Activated CD4-positive, alpha-beta T cell treated with anti-CD3 and anti-CD28 coated beads for 1 hour (primary cell): Measurements from ENCODE around the gene TUBB4B.

Source experiments
- DNase-seq: peaks from one replicate; pipeline ENCODE4 v3.0.0-alpha.2; 2020

Gene TUBB4B

DNA sequence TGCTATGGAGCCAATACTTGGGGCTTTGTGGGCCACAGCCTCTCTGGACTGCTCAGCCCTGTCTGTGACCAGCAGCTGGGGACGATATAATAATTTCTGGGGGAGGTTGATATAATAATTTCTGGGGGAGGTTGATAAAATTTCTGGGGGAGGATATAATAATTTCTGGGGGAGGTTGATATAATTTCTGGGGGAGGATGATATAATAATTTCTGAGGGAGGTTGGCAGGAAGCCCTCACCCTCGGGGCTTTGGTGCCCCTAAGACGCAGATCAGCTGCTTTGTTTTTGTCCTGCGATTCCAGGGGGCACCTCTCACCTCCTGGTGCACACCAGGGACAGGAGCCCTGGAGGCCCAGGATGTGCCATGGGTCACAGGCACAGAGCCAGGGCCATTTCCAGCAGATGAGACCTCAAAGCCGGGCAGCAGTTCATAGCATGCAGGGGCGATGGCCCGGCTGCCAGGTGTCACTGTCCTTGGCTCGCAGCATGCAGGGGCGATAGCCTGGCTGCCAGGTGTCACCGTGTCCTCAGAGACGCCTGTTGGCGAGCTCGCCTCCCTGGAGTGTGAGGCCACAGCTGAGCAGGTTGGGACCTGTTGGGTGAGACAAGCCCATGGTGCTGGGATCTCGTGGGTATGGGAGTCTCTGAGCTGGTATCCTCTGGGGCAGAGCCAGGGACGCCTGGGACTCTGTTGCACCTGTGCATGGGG lies 32.7 kb downstream of the TUBB4B start:
- no peak for DNase-seq

DNA sequence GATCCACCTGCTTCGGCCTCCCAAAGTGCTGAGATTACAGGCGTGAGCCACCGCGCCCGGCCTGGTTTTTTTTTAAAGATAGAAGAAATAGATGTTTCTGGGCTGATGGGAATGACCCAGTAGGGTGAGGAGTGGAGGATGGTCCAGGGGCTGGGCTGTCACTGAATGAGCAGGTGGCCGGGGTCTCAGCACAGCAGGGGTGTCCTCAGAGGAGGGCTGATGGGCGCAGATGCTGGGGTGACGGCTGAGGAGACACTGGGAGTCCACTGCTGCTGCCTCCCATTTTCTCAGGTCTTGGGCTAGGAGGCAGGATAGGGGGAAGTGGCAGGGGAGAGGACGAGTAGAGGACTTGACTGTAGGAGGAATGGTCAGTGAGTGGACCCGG lies 34.1 kb downstream of the TUBB4B start:
- DNase-seq, result no peak

DNA sequence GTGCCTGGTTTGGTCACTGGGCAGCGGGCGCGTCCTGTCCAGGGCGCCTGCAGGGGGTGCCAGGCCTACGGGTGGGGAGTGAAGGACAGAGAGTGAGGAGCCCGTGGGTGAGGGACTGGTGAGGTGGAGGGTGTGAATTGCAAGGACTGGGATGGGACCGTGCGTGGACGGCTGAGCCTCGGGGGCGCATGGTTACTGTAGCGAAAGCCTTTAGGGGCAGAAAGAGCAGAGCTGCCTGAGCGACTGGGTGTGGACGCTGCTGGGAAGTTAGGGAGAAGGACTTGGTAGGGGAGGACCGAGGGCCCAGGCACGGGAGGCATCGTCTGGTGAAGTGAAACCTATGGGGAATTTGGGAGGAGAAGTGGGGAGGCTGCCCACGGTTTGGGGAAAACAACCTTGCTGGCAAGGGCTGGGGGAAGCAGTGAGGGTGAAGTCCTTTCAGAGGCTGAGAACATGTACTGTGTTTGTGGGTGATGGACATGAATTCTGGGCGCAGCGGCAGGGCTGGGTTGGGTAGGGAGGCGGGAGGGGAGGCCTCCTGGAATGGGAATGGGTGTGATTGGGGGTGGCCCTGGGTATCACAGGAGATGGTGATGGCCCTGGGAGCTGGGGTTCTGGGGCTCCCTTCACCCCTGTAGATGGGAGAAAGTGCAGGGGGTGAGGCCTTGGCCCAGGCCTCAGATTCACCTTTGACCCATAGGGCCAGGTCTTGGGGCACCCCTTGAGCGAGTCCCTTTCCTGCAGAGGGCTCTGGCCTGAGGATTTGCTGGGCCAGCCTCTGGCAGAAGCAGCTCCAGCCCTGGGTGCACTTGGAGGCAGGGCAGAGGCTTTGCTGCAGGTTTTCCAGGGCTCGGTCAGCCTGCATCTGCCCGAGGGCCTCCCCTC lies 34.7 kb downstream of the TUBB4B start:
- DNase-seq, result no peak

DNA sequence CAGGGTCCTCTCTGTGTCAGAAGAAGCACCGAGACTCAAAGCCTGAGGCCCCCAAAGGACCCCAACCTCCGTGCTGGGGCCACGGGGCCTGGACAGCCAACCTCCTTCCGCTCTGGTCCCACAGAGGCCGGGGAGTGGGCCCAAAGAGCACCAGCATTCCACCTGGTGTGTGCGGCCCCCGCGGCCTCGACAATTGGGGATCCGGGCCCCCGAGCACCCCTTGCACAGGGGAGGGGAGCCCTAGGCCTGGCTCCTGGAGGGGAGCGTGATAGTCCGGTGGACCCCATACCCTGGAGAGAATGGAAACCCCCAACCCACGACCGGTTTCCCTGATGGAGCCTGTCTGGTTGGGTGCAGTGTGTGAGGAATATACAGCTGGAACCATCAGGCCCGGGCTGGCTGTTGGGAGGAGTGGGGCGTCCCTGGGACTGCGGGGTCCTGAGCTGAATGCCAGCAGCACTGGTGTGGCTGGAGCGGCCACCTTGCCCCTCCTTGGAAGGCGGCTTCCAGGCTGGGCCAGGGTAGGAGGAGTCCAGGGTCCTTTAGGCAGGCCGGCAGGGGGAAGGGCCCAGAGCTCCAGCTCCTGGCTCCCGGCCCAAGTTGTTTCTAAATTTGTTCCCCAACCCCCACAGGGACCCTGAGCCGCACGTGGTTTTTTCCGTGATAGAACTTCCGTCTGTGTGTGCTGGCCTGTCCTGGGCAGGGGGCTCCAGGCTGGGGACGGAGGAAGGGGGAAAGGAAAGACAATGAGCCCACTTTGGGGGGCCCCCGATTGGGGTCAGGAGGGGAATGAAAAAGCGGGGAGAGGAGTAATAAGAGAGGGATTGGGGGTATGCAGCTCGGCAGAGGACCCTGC lies 35.6 kb downstream of the TUBB4B start:
- DNase-seq, result no peak

DNA sequence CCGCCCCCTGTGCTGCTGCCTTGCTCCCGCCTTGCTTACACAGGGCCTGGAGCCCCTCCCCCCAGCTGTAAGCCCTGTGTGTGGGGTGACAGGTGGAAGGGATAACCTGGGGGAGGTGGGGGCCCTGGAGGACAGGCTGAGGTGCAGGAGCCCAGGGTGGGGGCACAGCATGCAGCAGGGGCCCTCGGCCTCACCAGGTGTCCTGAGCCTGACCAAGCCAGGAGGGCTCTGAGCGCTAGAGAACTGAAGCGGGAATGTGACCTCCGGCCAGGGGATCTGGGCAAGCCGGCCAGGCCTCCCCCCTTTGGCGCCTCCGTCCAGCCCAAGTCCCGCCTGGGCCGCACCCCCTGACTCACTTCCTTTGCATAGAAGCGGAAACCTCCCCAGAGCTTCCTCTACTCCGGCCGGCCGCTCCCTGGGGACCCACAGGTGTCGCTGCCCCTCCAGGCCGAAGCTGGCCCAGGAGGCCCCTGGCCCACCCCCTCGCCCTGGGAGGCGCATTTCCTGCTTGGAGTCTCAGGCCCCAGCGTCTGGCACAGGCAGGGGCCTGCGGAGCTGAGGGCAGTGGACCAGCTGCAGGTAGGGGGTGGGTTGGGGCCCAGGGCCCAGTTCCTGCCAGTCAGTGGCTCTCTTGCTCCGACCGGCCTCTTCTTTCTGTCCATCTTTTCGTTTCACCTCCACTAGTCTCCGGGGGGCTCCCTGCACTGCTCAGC lies 36.4 kb downstream of the TUBB4B start, which contains the start of gene TOR4A:
Gene TOR4A (plus strand): TSS at position 398 of the 713 bp plus-strand sequence. CDS start 964 bp downstream, outside the sequence.
- no peak for DNase-seq

GRCh38 chr9:137278061-137278701 lies 37.1 kb downstream of the TUBB4B start:
- DNase-seq, result no peak

DNA sequence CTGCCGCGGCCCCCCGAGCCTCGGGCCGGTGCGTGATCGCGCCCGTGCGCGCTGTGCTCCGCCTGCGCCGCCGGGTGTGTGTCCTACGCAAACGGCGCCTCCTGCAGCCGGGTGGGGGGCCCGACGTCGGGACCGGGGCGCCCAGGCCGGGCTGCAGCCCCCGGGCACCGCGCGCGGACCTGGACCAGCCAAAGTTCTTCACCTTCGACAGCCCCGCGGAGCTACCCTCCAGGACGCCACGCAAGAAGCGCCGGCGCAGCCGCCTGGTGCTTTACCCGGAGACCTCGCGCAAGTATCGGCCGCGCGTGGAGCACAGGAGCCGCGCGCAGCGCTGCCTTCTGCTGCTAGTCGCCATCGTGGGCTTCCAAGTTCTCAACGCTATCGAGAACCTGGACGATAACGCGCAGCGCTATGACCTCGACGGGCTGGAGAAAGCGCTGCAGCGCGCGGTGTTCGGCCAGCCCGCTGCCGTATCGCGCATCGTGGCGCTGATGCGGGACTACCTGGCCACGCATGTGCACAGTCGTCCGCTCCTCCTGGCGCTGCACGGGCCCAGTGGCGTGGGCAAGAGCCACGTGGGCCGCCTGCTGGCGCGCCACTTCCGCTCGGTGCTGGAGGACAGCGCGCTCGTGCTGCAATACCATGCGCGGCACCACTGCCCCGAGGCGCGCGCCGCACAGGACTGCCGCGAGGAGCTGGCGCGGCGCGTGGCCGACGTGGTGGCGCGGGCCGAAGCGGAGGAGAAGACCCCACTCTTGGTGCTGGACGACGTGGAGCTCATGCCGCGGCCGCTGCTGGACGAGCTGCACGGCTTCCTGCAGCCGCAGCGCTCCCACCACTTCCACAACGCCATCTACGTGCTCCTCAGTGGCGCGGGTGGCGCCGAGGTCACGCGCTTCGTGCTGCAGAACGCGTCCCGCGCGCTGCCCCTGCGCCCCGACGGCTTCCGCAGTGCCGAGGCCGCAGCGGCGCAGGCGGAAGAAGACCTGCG lies 37.9 kb downstream of the TUBB4B start:
- DNase-seq, result no peak

DNA sequence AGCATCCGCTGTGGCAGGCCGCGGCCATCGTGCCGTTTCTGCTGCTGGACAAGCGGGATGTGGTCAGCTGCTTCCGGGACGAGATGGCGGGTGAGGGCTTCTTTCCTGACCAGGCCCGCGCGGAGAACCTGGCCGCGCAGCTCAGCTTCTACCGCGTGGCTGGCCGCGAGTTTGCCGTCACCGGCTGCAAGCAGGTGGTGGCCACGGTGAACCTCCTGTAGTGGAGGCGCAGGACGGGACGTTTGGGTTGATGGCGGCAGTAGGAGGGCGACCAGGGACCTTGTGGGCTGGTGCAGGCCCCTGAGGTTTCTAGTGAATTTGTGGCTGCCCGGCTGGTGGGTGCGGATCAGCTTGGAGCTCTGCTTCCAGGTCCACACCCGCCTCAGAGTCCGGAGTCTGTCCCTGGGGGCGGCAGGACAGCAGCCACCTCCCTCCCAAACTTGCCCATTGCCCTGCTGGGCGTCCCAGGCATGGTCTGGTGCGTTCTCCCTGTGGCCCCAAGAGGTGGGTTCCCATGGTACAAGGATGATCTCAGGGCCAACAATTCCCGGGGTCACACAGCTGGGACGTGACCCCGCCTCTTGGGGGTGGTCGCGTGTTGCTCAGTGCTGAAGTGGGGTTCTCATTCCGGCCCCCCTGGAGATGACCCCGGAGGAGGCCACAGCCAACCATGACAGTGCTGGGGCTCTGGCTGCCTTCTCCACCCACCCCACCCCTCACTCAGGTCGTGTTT lies 38.8 kb downstream of the TUBB4B start:
- no peak for DNase-seq

DNA sequence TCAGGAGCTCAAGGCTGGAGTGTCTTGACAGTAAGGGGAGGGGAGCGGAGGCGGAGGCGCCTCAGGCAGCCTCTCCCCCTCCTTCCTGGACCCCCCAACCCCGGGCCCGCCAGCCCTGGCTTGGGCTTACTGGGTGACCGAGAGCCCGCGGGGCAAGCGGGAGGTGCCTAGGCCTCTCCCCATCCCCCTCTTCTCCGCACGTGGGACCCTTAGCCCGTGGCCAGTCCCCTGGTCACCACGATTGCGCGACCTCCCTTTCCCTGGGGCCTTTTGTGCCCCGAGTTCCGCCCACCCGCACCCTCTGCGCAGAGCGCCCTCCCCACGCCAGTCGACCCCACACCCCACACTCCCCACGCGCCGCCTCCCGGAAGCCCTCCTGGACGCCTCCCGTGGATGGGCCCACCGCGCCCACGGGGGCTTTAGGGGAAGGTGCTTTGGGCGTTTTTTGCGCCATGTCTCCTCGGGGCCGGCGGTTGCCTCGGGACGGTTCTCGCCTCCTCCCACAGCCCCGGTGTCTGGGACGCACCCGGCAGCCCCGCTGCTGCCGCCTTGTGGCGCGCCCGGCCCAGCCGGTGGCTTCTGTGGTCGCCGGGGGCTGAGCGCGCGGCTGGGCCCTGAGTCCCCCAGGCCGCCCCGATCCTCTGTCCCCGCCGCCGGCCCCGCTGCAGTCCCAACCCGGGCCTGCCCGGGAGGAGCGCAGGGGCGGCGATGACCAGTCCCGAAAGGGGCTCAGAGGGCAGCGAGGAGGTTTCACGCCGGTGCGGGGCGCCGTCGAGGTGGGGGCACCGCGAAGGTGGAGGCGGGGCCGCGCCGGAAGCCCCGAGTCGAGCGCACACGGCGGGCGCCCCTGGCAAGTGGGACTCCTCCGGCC lies 39.6 kb downstream of the TUBB4B start:
- no peak for DNase-seq

DNA sequence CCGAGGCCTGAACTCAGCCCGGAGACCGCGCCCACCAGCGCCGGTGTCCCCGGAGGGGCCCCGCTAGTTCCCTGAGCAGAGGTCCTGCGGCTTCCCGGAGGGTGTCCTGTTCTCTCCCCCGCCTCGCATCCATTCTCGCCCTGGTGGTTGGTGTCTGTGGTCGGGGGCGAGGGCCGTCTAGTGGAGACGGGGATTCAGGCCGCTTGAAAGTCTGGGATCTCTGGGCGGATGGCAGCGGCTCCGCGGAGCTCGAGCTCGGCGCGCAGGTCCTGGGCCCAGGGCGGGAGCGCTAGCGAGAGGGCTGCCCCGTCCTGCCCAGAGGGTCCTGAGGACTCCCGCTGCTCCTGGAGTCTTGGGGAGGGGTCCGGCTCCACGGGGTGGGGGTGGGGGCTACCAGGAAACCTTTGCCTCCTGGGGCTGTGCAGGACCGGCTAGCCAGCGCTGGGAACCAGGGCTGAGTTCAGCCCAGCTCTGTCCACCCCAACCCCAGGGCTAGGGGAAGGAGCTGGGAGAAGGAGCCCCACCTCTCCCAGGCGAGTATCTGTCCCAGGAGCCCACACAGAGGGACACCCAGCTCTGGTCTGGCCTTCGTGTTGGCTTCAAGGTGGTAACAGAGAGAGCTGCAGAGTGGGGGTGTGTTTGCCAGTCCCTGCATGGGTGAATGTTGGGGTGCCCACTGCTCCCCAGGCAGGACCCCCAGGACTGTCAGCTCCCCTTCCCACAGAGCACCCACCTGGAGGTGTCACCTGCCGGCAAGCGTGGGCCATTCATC lies 40.4 kb downstream of the TUBB4B start:
- no peak for DNase-seq

GRCh38 chr9:137286975-137287383 lies 45.9 kb downstream of the TUBB4B start:
- DNase-seq, result no peak

- no peak for DNase-seq
Measured at GRCh38 chr9:137293094-137293481, 52.0 kb downstream of the TUBB4B start.
